GM23338 (cell line): ENCODE measurements around the gene CTNND2. TPM values are rescaled to one million over a fixed set of nuclear protein-coding genes. Genes with fewer than 3 reads are reported as not detected.
A peak's percentile ranks its signal among the peaks of the same experiment; 100 is the strongest.

Source experiments
- ATAC-seq: fragments of 200-7000 bp; cut with Tn5 transposase; 3 replicates; pipeline ENCODE4 v1.9.1; 2020
- DNase-seq: peaks from one replicate; pipeline ENCODE4 v3.0.0-alpha.2; 2015; ENCODE audit warnings: low spot score
- H2AFZ ChIP-seq: fragments of 200-600 bp; sonication (generic); 2 replicates; pipeline ENCODE4 v1.8.0; 2016; ENCODE audit warnings: antibody characterized with exemption, mild to moderate bottlenecking, moderate library complexity
- H3F3A ChIP-seq: fragments of 200-600 bp; sonication (generic); replicated peaks from 2 replicates; pipeline ENCODE4 v1.8.0; 2017; ENCODE audit warnings: antibody characterized with exemption, mixed run types, low read depth
- H3K27ac ChIP-seq: fragments of 200-600 bp; sonication (generic); 2 replicates; pipeline ENCODE4 v1.6.1; 2016; ENCODE audit warnings: low read depth
- H3K27me3 ChIP-seq: fragments of 200-600 bp; sonication (generic); 2 replicates; pipeline ENCODE4 v1.8.0; 2016; ENCODE audit warnings: mild to moderate bottlenecking, mixed run types, moderate library complexity; ENCODE audit not compliant: insufficient read depth
- H3K36me3 ChIP-seq: fragments of 200-600 bp; sonication (generic); 2 replicates; pipeline ENCODE4 v1.8.0; 2016; ENCODE audit warnings: mild to moderate bottlenecking; ENCODE audit not compliant: insufficient read depth
- H3K4me1 ChIP-seq: fragments of 200-600 bp; sonication (generic); 2 replicates; pipeline ENCODE4 v1.8.0; 2016; ENCODE audit warnings: mild to moderate bottlenecking, moderate library complexity; ENCODE audit not compliant: insufficient read depth
- H3K4me2 ChIP-seq: fragments of 200-600 bp; sonication (generic); 2 replicates; pipeline ENCODE4 v1.7.1; 2017; ENCODE audit warnings: mixed run types
- H3K4me3 ChIP-seq: fragments of 200-600 bp; sonication (generic); 2 replicates; pipeline ENCODE4 v1.6.1; 2016; ENCODE audit warnings: mixed run types
- H3K79me2 ChIP-seq: fragments of 200-600 bp; sonication (generic); replicated peaks from 2 replicates; pipeline ENCODE4 v1.8.0; 2017; ENCODE audit warnings: mild to moderate bottlenecking; ENCODE audit not compliant: insufficient read depth
- H3K9me2 ChIP-seq: fragments of 200-600 bp; sonication (generic); 2 replicates; pipeline ENCODE4 v1.8.0; 2017; ENCODE audit not compliant: insufficient read depth
- H4K20me1 ChIP-seq: fragments of 200-600 bp; sonication (generic); replicated peaks from 2 replicates; pipeline ENCODE4 v1.8.0; 2017; ENCODE audit warnings: mild to moderate bottlenecking; ENCODE audit not compliant: insufficient read depth
- H3K27ac Mint-ChIP-seq: 2 replicates; pipeline ENCODE4 v1.8.0; 2020; ENCODE audit warnings: inconsistent platforms, mild to moderate bottlenecking, moderate library complexity, mixed read lengths
- H3K27me3 Mint-ChIP-seq: 3 replicates; pipeline ENCODE4 v1.8.0; 2022; ENCODE audit warnings: low read depth, mild to moderate bottlenecking, moderate library complexity, mixed read lengths, inconsistent platforms; ENCODE audit not compliant: insufficient read depth, poor library complexity
- H3K36me3 Mint-ChIP-seq: 3 replicates; pipeline ENCODE4 v1.8.0; 2021; ENCODE audit warnings: low read depth, mild to moderate bottlenecking, inconsistent platforms, moderate library complexity, mixed read lengths
- H3K4me1 Mint-ChIP-seq: 3 replicates; pipeline ENCODE4 v1.8.0; 2020; ENCODE audit warnings: mild to moderate bottlenecking, inconsistent platforms, mixed read lengths
- H3K4me3 Mint-ChIP-seq: 3 replicates; pipeline ENCODE4 v1.8.0; 2021; ENCODE audit warnings: moderate library complexity, mild to moderate bottlenecking, inconsistent platforms, mixed read lengths
- H3K9me3 Mint-ChIP-seq: 3 replicates; pipeline ENCODE4 v1.8.0; 2020; ENCODE audit warnings: moderate library complexity, mild to moderate bottlenecking, inconsistent platforms, mixed read lengths
- CREB1 ChIP-seq: fragments of 250-450 bp; sonication (Bioruptor Pico); IDR thresholded peaks from 2 replicates; pipeline ENCODE4 v1.5.0; 2020; ENCODE audit warnings: low read depth, mild to moderate bottlenecking, moderate library complexity
- ETS1 ChIP-seq: IDR thresholded peaks from 2 replicates; pipeline ENCODE4 v1.6.1; 2016; ENCODE audit warnings: antibody characterized with exemption
- EZH2phosphoT487 ChIP-seq: fragments of 200-600 bp; sonication (generic); IDR thresholded peaks from one replicate; pipeline ENCODE4 v1.8.1; 2018; ENCODE audit warnings: antibody characterized with exemption; ENCODE audit not compliant: unreplicated experiment
- JUNB ChIP-seq: IDR thresholded peaks from one replicate; pipeline ENCODE4 v1.6.1; 2016; ENCODE audit warnings: antibody characterized with exemption; ENCODE audit not compliant: unreplicated experiment
- NANOG ChIP-seq: IDR thresholded peaks from 2 replicates; pipeline ENCODE4 v1.6.1; 2016; ENCODE audit warnings: antibody characterized with exemption, borderline replicate concordance
- STAT1 ChIP-seq: IDR thresholded peaks from one replicate; pipeline ENCODE4 v1.6.1; 2016; ENCODE audit warnings: antibody characterized with exemption; ENCODE audit not compliant: unreplicated experiment
- ZNF114 ChIP-seq: fragments of 250-450 bp; sonication (Bioruptor Pico); IDR thresholded peaks from 2 replicates; pipeline ENCODE4 v1.5.0; 2020; ENCODE audit warnings: mild to moderate bottlenecking, moderate library complexity
- ZNF331 ChIP-seq: fragments of 250-450 bp; sonication (Bioruptor Pico); IDR thresholded peaks from 2 replicates; pipeline ENCODE4 v1.5.0; 2020; ENCODE audit warnings: low read depth, mild to moderate bottlenecking, moderate library complexity
- ZNF462 ChIP-seq: fragments of 250-450 bp; sonication (Bioruptor Pico); IDR thresholded peaks from 2 replicates; pipeline ENCODE4 v1.5.0; 2020; ENCODE audit warnings: mild to moderate bottlenecking, moderate library complexity
- polyA plus RNA-seq: library from polyadenylated mRNA; unstranded; fragments of >200 nt; fragmentation: Nextera tagmentation; extraction: Ambion mirVana; gene quantifications from 2 replicates; pipeline ENCODE4 v1.2.1, GENCODE V29; 2016
- total RNA-seq: library from RNA; depleted of rRNA; stranded (reverse); fragments of >200 nt; shearing (Covaris generic); gene quantifications from 2 replicates; pipeline ENCODE4 v1.2.3, GENCODE V29; 2014

CTNND2 gene
- total and polyA plus RNA-seq, 2 experiments from 2014 or later, result 5.1 to 7.0 TPM

GRCh38 chr5:11594021-11594420, 310.2 kb downstream of the CTNND2 start (continued):
- no peak for TF ChIP-seq ETS1
- TF ChIP-seq STAT1, result no peak
- no peak for TF ChIP-seq EZH2phosphoT487
- TF ChIP-seq ZNF462 (CRISPR knock-in tag), result no peak
- no peak for TF ChIP-seq JUNB
- TF ChIP-seq NANOG, result no peak
- TF ChIP-seq CREB1, result no peak
- no peak for TF ChIP-seq ZNF331 (CRISPR knock-in tag)
- TF ChIP-seq ZNF114 (CRISPR knock-in tag), result no peak

- peaks cover 52% of the 10 kb centered on the region for H3K4me1 Mint-ChIP-seq
- H3K9me3 Mint-ChIP-seq, result no peaks in the 10 kb centered on the region
- H3K4me3 Mint-ChIP-seq, result no peak overlapping the region
- H2AFZ ChIP-seq, result no peak overlapping the region
- no peaks in the 10 kb centered on the region for H3K36me3 Mint-ChIP-seq
- H4K20me1 ChIP-seq, result no peaks in the 10 kb centered on the region
- no peaks in the 10 kb centered on the region for H3K9me2 ChIP-seq
- H3K4me1 ChIP-seq, result peaks cover 12% of the 10 kb centered on the region
- H3K4me2 ChIP-seq, result no peak overlapping the region
- DNase-seq (peak; percentile 13), ATAC-seq (no peak)
- no peak overlapping the region for H3K4me3 ChIP-seq
- H3K27me3 ChIP-seq, result no peaks in the 10 kb centered on the region
- H3K27ac ChIP-seq, result no peak overlapping the region
- no peaks in the 10 kb centered on the region for H3K79me2 ChIP-seq
- no peak for TF ChIP-seq ZNF462 (CRISPR knock-in tag)
- no peak overlapping the region for H3K27ac Mint-ChIP-seq
- no peaks in the 10 kb centered on the region for H3K36me3 ChIP-seq
- H3K27me3 Mint-ChIP-seq, result no peaks in the 10 kb centered on the region
- no peaks in the 10 kb centered on the region for H3F3A ChIP-seq
Observed at GRCh38 chr5:11590475-11590874, 313.8 kb downstream of the CTNND2 start.
